Stimulated activated CD4-positive, alpha-beta T cell treated with anti-CD3 and anti-CD28 coated beads, Interleukin-1b, Interleukin-23, amount 100 ng/mL, for 24 hours (primary cell): ENCODE data around the gene COL8A2.

Source experiments
- DNase-seq, 4 experiments: peaks; one replicate each; pipeline ENCODE4 v3.0.0-alpha.2; 2020; ENCODE audit warnings: low read depth in 4 of 4, low spot score in 1 of 4

COL8A2 gene

DNA sequence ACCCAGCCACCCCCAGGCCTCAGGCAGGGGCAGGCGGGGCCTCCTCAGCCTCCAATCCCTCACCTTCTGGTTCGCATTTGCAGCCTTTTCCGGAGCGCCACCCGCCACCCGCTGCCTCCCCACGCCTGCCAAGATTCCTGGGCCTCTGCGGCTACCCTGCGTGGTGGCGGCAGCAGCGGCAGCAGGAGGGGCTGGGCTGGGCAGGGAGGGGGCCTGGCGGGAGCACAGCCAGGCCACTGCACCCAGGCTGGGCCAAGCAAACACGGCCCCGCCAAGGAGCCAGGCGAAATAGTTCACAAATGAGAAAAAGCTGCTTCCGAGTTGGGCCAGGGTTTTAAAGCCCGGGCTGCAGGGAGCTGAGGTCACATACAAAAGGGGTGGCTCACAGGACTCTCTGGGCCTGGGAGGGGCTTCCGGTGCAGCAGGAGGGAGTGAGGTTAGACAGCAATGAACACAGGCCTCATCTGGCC, 9.8 kb downstream of the COL8A2 start:
- DNase-seq: no peak

DNA sequence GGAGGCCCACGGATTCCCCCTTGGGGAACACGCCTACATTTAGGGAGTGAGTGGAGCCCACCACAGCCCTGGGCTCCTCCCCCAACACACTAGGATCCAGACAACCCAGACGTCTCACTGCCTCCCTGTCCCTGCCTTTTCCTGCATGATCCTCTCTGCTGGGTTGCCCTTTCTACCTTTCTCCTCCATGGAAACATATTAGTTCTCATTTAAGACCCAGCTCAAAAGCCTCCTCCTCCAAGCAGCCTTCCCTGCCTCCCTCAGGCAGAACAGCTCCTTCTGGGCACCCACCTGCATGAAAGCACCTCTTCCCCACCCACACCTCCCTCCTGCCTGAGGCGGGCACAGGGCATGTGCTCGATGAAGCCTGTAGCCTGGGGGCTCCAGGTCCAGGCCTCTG, 10.7 kb downstream of the COL8A2 start:
- no peak for DNase-seq

DNA sequence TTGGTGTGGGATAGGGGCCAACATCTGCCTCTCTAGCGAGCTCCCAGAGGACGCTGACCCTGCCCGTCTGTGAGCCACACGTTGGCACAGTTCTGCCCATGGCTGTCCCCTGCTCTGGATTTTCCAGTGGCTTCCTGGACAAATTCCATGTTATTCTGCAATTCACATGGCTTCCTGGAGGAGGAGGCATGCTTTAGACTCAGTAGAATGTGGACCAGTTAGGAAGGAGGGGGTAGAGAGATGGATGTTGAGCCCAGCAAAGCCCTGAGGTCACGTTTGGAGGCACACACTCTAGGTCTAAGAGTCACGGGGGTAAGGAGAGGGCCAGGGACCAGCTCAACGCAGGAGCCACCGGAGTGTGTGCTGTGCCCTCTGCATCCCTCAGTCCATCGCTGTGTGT, 12.2 kb downstream of the COL8A2 start:
- DNase-seq: no peak

DNA sequence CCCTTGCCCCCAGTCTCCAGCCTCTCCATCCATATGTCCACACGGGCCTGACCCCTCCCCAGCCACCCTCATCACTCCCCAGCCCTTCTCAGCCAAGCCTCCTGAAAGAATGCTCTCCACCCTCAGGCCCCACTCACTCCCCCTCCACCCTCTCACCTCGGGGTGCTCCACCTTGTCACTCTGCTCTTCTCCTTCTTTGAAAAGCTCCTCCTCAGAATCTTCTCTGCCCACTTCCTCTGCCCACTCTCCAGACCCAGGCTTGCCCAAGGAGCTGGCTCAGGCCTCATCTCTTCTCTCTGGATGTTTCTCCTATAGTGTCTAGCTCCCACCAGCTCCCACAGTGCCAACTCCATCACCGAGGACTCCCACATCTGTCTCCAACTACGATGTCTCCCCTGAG, 13.9 kb downstream of the COL8A2 start:
- DNase-seq: no peak

DNA sequence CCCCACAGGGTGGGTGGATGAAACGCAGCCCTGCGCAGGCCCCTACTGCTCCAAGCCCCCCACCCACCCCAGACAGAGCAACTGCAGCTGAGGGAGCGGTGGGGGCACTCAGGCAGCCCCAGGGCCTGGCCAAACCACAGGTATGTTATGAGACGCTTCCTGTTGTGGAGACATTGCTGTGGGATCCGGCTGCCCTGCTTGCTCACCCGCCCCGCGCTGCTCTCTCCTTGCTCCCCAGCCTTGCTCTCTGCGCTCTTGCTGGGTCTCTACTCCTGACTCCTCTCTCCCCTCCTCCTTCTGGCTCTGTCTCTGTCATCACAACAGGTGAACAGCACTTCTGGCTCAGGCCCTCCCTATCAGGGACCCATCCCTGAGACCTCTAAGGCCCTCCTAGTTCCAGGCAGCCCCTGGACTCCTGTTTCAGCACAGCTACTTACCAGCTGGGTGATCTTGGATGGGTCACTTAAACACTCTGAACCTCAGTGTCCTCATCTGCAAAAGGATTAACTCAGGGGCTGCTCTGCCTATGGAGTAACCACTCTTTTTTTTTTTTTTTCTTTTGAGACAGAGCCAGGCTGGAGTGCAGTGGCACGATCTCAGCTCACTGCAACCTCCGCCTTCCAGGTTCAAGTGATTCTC, 15.9 kb downstream of the COL8A2 start:
- DNase-seq: no peak

DNA sequence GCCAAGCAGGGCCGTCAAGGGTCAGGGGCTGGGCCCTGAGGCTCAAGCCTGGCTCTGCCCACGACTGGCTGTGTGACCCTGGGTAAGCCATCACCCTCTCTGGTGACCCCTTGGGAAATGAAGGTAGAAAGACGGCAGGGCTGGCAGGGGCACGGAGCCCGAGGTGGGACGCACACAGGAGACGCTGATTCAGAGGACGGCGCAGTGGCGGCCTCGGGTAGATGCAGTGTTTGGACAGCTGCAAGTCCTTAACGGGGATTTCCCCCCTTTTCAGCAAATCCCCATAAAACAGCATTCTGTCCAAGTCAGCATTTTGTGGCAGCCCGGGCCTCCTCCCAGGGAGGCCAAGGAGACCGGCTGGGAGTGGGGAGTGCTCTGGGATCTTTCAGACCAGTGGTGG, 16.7 kb downstream of the COL8A2 start:
- DNase-seq: no peak

DNA sequence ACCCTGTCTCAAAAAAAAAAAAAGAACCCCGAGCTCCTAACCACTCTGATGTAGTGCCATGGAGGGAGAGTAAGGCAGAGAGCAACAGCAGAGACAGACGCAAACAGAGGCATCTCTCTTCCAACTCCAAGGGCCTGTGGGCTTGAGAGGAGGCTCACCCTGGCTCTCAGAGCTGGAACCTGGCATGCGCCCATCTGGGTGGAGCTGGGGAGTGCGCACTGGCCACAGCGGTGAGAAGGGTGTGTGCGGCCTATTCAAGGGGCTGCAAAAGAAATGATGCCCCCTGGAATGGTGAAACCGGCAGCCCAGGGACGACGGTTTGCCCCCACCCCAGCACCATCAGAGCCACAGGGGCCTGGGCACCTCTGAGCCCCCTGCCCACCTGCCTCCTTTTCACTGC, 17.6 kb downstream of the COL8A2 start:
- DNase-seq: no peak

DNA sequence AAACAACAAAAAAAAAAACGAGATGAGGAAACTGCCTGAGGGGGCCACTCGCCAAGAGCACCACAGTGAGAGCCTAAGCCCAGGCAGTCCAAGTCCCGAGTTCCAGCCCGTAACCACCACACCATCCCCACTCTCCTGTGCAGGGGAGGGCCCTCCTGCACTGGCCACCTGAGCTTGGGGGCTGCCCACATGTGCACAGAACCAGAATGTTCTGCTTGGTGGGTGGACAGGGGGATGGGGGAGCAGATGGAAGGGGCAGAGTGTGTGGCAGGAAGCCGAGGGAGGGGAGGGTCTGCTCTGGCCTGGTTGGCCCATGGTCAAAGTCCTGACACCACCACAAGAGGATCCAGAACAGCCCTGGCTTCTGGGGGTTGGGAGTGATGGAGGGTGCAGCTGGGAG, 18.8 kb downstream of the COL8A2 start:
- no peak for DNase-seq

DNA sequence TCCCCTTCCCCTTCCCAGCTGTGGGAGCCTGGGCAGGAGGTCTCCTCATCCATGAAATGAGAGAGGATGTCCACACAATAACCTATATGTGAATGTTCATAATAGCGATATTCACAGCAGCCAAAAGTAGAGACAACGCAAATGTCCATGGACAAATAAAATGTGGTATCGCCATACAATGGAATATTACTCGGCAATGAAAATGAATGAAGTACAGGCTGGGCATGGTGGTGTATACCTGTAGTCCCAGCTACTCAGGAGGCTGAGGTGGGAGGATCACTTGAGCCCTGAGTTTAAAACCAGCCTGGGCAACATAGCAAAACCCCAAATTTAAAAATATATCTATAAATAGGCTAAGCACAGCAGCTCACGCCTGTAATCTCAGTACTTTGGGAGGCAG, 23.5 kb downstream of the COL8A2 start:
- DNase-seq: no peak

DNA sequence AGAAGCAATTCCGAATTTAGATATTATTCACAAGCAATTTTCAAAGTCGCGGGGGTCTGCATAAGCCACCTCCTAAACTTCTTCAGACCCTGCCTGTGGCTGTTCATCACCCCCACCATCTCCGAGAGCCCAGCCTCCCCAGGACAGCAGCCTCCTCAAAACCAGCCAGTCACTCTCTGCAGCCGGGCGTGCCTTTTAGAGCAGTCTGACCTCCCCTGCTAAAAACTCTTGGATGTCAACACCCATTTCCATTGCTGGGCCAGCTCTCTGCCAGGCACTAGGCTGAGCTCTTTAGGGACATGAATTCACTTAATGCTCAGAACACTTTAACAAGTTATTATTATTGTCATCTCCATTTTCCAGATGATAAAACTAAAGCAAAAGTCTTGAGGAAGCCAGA, 24.6 kb downstream of the COL8A2 start:
- no peak for DNase-seq

DNA sequence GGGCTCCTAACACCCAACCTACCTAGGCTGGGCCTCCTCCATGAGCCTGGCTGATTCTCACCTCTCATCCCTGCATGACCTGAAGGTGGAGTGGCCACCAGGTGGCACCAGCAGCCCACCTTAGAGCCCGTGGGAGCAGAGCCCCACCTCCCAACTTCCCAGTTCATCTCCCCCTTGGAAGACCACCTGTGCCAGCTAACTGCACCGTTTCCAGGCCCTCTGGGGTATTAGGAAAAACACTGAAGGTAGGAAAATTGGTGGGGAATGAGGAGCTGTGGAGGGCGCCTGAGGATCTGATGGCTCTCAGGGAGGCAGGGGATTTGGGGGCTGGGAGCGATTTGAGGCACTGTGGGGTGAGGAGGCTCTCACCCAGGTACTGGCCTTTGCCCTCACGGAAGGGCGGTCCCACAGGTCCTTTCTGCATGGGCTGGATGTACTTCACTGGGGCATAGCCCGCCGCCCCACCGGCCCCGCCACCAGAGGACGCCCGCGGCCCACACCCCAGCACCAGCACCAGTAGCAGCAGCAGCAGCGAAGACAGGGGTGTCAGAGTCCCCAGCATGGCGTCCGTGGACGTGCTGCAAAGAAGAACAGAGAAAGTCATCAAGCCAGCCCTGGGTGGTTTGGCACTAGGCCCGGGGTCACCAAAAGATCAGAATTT, 25.2 kb downstream of the COL8A2 start:
- peak; percentile 48 to 61 (median 57) for DNase-seq

DNA sequence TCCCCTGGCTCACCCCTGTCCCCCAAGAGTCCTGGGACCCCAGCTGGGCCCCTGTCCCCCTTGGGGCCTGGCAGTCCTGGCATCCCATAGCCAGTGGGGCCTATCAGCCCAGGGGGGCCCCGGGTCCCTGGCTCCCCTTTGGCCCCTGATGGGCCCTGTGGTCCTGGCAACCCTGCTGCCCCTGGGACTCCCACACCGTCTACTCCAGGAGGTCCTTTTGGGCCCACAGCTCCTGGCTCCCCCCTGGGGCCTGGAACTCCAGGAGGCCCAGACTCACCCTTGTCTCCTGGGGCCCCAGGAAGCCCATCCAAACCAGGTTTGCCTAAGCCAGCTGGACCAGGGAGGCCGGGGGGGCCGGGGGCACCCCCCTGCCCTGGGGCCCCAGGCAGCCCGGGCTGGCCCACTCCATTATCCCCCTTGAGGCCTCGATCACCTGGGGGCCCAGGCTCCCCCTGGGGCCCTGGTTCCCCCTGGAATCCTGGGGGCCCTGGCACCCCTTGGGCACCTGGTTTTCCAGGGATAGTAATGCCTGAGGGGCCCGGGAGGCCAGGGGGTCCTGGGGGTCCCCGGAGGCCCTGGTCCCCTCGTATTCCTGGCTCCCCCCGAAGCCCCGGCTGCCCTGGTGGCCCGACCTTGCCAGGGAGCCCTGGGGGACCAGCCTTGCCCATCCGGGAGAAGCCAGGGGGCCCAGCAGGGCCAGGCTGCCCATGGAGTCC, 26.2 kb downstream of the COL8A2 start:
- DNase-seq: no peak

DNA sequence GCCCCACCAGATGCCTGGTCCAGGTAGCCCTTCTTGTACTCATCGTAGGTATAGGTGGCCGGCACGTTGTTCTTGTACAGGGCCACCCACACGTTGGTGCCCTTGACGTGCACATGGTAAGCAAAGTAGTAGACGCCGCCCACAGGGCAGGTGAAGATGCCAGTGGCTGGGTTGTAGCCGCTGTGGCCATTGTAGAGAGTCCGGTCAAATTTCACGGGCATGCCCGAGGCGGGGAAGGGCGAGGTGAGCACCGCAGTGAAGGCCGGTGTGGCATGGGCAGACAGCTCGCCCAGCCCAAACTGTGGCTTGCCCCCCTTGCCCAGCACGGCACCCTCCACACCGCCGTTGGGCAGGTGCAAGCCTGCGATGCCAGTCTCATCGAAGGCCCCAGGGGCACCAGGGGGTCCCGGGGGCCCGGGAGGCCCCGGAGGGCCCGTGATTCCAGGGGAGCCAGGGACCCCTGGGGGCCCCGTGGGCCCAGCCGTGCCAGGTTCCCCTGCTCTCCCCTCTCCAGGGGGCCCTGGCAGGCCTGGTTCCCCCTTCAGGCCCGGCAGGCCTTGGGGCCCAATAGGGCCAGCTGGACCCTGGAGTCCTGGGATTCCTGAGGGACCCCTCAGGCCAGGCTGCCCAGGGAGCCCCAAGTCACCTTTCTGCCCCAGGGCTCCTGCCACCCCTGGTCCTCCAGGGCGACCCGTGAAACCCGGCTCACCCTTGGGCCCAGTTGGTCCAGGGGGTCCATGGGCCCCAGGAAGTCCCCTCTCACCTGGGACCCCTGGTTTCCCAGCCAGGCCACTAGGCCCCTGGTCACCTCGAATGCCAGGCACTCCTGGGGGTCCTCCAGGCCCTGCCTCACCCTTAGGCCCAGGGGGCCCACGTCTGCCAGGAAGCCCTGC, 27.1 kb downstream of the COL8A2 start:
- DNase-seq: no peak

DNA sequence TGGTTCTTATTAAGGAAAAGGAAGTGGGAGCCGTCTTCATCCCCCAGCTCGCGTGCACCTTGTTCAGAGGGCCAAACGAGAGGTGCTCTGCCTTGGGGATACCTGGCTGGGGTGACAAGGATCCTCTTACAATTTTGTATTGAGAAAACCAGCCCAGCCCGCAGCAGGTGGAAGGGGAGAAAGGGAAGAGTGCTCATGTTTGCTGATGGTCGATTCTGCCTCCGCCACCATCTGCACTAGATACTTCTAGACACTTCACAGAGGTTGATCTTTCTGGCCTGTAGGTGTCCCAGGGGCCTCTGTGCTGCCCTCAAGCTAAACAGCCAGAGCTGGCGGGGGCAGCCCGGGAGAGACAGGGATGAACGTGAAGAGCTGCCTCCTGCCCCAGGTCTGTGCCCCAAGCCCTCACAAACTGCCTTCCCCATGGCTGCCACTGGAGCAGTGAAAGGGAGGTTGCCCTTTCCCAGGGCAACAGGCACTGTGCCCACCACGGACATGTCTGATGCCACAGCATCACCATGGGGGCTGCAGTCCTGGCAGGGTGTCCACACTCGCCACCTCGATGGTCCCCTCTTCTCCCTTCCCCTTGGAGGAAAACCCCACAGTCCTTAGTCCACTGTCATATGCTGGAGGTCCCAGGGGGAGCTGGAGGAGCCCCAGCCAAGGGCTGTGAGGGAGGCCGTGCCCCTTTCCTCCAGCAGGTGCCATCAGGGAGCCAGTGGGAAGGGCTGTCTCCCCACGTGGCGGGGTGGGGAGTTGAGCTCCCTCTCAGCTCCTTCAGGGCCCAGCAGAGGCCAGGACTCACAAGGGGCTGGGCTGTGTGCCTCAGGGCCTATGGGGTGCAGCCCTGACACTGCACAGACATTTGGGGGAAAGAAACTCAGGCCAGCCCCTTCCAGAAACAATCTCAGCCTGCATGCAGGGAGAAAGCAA, 28.3 kb downstream of the COL8A2 start:
- no peak for DNase-seq

DNA sequence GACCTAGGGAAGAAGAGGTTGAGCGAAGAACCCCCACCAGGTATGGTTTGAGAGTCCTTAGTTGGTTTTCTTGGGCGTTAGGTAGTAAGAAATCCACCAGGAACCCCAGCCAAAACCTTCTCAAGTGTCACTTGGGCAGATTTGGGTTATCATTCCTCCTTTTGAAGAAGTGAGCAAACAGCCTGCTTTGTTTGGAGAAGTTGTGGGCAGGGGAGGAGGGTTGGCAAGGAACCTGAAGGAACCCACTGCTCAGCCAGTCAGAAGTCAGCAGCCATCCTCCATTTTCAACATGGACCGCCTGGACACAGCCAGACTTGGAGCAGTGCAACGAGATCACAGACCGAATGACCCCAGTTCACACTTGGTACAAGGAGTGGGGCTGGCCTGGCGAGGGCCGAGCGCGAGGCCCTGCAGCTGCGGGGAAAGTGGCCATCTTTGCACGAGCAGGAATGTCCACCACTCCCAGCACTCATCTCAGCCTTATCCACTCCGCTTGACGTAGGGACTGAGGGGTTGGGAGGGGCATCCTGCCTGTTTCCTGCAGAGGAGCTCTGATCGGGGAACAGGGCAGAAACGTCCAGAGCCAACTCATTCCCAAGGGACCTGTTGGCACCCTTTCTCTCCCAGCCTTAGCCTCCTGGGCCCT, 29.1 kb downstream of the COL8A2 start:
- DNase-seq: no peak

DNA sequence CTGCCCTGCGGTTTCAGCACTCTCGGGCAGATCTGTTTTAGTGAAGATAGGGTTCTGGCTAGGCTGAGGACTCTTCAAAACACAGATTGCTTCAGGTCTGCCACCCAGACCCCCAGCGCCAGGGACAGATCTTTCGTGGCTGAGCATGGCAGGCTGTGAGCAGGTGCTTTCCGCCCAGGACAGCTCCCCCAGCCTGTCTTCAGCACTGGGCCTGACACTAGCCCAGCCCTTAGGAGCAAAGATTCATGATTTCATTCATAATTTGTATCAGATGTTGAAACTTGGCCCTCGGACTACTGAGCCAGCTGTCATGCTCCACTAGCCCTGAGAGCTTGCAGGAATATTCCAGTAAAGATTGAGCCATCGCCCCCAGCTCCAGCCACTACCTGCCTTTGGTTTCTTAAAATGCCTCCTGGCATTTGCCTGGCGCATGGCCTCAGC, 30.4 kb downstream of the COL8A2 start:
- no peak for DNase-seq

DNA sequence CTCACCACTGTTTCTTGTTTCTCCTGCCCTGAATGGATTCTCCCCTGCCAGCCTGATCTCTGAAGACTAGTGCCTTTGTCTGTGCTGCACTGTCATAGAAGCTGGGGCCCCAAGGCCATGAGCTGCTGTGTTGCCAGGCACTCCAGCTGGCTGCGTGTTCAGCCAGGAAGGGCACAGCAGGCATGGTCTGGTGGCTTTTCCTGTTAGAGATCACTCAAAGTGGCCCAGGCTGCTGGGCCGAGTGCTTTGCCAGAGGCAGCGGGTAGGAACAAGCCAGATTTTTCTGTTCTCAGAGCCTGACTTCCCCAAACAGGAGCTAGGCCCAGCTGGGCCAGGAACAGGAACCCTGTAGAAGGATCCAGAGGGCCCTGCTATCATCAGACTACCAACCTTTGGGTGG, 31.1 kb downstream of the COL8A2 start:
- no peak for DNase-seq

DNA sequence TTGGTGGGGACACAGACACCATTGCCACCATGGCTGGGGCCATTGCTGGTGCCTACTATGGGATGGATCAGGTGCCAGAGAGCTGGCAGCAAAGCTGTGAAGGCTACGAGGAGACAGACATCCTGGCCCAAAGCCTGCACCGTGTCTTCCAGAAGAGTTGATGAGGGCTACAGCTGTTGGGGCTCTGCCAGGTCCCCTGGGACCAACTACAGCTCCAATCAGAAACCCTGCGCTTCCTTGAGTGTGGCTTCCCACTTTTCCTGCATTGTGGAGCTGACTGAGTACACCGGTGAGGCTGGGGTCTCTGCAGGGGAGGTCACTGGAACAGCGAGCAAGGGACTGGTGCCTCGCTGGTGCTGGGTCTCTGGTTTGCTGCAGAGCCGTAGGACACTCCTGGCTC, 31.8 kb downstream of the COL8A2 start:
- no peak for DNase-seq

DNA sequence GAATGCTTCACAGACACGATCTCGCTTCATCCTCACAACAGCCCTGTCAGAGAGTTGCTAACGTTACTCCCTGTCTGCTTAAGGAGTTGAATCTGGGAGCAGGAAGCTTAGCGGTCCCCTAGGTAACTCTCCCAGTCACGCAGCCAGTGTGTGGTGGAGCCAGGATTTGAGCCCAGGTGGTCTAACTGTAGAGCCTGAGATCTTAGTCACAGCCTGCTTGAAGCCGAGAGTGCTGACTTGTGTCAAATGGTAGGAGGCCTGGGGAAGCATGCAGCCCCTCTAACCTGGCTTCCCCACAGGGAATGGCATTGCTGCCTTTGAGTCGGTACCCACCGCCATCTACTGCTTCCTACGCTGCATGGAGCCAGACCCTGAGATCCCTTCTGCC, 32.2 kb downstream of the COL8A2 start:
- DNase-seq: no peak
